ENCODE measurements around the gene ZBTB49. TPM values are rescaled to one million over a fixed set of nuclear protein-coding genes. Genes with fewer than 3 reads are reported as not detected.

ZBTB49 gene
- total and polyA plus RNA-seq, 7 donors, result 0.69 to 6.2 (median 4.1) TPM

DNA sequence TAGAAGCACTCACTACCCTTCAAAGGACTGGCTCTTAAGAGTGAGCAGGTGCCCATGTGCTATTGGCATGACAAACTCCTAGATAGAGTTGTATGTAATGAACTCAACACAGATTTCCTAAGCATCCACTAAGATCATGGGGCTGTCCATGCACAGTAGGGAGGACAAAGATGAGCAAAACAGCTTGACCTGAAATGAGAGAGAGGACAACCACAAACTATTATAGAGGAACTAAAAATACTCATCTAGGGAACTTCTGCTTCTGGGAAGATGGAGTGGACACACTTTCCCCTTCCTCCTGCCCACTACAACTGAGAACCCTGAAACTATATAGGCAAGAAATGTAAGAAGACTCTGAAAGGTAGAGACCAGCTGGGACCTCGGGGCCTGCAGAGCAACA is 21.3 kb upstream of the ZBTB49 start:
- no peaks in the 10 kb centered on the region for H3K27me3 ChIP-seq
- intact Hi-C loops (cut with DNase I), result no loop called here
- H3K4me3 ChIP-seq, result no peak overlapping the region
- 84 to 89% methylated on average over 1 of the region's 1 CpG for WGBS, 2 donors
- TF ChIP-seq, protein P1, sequence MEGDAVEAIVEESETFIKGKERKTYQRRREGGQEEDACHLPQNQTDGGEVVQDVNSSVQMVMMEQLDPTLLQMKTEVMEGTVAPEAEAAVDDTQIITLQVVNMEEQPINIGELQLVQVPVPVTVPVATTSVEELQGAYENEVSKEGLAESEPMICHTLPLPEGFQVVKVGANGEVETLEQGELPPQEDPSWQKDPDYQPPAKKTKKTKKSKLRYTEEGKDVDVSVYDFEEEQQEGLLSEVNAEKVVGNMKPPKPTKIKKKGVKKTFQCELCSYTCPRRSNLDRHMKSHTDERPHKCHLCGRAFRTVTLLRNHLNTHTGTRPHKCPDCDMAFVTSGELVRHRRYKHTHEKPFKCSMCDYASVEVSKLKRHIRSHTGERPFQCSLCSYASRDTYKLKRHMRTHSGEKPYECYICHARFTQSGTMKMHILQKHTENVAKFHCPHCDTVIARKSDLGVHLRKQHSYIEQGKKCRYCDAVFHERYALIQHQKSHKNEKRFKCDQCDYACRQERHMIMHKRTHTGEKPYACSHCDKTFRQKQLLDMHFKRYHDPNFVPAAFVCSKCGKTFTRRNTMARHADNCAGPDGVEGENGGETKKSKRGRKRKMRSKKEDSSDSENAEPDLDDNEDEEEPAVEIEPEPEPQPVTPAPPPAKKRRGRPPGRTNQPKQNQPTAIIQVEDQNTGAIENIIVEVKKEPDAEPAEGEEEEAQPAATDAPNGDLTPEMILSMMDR (IDR thresholded peaks at IDR 0.05), result no peak
- TF ChIP-seq POLR2A (IDR thresholded peaks at IDR 0.05) (no peak), POLR2AphosphoS5 (IDR thresholded peaks at IDR 0.05) (no peak), EP300 (IDR thresholded peaks at IDR 0.05) (no peak)
- H3K4me1 ChIP-seq, result no peaks in the 10 kb centered on the region
- H3K9me3 ChIP-seq, result no peaks in the 10 kb centered on the region
- no peak for DNase-seq
- peaks cover 0 to 64% (median 12%) of the 10 kb centered on the region in 4 donors for H3K36me3 ChIP-seq
- peak overlapping the region in 1 of 4 donors; percentile 18 for H3K27ac ChIP-seq

DNA sequence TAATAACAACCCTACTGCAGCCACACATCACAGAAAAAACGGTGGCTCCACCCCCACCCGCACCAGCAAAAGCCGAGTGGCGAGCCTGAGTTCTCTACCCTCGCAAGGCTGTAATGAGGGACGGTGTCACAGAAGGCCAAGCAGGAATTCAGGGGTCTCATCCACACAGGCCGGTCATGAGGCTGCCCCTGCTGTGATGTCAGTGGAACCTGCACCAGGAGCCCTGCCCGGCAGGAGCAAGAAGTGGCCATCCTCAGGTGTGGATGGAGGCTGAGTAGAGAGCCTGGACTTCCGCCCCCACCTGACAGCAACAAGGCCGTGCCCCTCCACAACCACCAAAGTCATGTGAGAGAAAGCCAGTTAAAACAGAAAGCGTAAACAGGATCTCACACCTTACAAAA is 20.7 kb upstream of the ZBTB49 start:
- Histone ChIP-seq H3K4me3 (no peak overlapping the region), H3K27me3 (no peaks in the 10 kb centered on the region), H3K9me3 (no peaks in the 10 kb centered on the region), H3K27ac (peak overlapping the region in 1 of 4 donors; percentile 18), H3K36me3 (peaks cover 5 to 70% (median 17%) of the 10 kb centered on the region in 4 donors), H3K4me1 (no peaks in the 10 kb centered on the region)
- no peak for DNase-seq
- WGBS, 2 donors, result 86 to 90% methylated on average over 11 of the region's 11 CpGs
- TF ChIP-seq POLR2AphosphoS5 (IDR thresholded peaks at IDR 0.05) (no peak), EP300 (IDR thresholded peaks at IDR 0.05) (no peak), POLR2A (IDR thresholded peaks at IDR 0.05) (no peak)
- TF ChIP-seq, protein P1 (IDR thresholded peaks at IDR 0.05), result no peak
- intact Hi-C loops (cut with DNase I), result no loop called here

DNA sequence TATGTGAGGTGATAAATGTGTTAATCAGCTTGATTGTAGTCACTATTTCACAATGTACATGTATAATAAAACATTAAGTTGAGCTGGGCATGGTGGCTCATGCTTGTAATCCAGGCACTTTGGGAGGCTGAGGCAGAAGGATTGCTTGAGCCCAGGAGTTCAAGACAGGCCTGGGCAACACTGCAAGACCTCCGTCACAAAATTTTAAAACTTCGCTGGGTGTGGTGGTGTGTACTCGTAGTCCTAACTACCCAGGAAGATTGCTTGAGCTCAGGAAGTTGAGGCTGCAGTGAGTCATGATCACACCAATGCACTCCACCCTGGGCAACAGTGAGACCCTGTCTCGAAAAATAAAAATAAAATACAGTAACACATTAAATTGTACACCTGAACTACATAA is 20.2 kb upstream of the ZBTB49 start:
- Histone ChIP-seq H3K9me3 (no peaks in the 10 kb centered on the region), H3K36me3 (peaks cover 10 to 75% (median 21%) of the 10 kb centered on the region in 4 donors), H3K27me3 (no peaks in the 10 kb centered on the region), H3K4me1 (no peaks in the 10 kb centered on the region), H3K27ac (no peak overlapping the region), H3K4me3 (no peak overlapping the region)
- intact Hi-C loops (cut with DNase I), result no loop called here
- DNase-seq, result no peak
- TF ChIP-seq POLR2A (IDR thresholded peaks at IDR 0.05), result no peak
- TF ChIP-seq, protein P1 (IDR thresholded peaks at IDR 0.05), result no peak
- TF ChIP-seq POLR2AphosphoS5 (IDR thresholded peaks at IDR 0.05), result no peak
- TF ChIP-seq EP300 (IDR thresholded peaks at IDR 0.05), result no peak
- whole genome bisulfite sequencing, 2 donors, result 81 to 85% methylated on average over 4 of the region's 4 CpGs

DNA sequence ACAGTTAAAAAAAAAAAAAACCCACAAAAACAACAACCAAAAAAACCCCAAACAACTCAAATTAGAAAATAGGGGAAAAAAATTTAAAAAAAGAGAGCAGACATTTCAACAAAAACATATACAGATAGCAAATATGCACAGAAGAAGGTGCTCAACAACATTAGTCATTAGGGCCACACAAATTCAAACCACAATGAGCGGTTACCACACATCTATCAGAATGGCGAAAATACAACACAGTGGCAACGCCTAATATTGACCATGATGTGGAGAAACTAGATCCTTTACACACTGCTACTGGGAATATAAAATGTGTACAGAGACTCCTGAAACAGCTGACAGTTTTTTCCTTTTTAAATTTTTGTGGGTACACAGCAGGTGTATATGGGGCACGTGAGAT is 19.5 kb upstream of the ZBTB49 start:
- no peaks in the 10 kb centered on the region for H3K9me3 ChIP-seq
- DNase-seq, result no peak
- no peak overlapping the region for H3K4me3 ChIP-seq
- no peaks in the 10 kb centered on the region for H3K27me3 ChIP-seq
- intact Hi-C loops (cut with DNase I), result no loop called here
- WGBS, 2 donors, result 80 to 83% methylated on average over 4 of the region's 4 CpGs
- no peak for TF ChIP-seq POLR2AphosphoS5 (IDR thresholded peaks at IDR 0.05)
- no peak for TF ChIP-seq POLR2A (IDR thresholded peaks at IDR 0.05)
- TF ChIP-seq, protein P1 (IDR thresholded peaks at IDR 0.05), result no peak
- TF ChIP-seq EP300 (IDR thresholded peaks at IDR 0.05), result no peak
- H3K27ac ChIP-seq, result no peak overlapping the region
- no peaks in the 10 kb centered on the region for H3K4me1 ChIP-seq
- H3K36me3 ChIP-seq, result peaks cover 10 to 82% (median 22%) of the 10 kb centered on the region in 4 donors

DNA sequence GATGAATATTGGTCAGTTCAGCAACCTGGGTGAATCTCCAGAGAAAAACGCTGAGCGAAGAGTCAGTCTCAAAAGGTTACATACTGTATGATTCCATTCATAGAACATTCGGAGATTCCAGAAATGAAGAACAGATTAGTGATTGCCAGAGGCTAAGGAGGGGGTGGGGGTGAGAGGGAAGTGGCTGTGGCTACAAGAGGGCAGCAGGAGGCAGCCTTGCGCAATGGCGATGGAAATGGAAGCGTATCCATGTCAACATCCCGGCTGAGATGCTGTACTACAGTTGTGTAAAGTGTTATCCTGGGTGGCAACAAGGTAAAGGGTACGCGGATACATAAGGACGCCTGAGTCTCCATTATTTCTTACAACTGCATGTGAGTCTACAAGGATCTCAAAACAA is 18.1 kb upstream of the ZBTB49 start:
- H3K27me3 ChIP-seq, result no peaks in the 10 kb centered on the region
- DNase-seq, result no peak
- no peaks in the 10 kb centered on the region for H3K9me3 ChIP-seq
- WGBS, 2 donors, result 86 to 91% methylated on average over 10 of the region's 10 CpGs
- H3K4me1 ChIP-seq, result no peaks in the 10 kb centered on the region
- intact Hi-C loops (cut with DNase I), result no loop called here
- peaks cover 15 to 89% (median 24%) of the 10 kb centered on the region in 4 donors for H3K36me3 ChIP-seq
- no peak overlapping the region for H3K4me3 ChIP-seq
- TF ChIP-seq EP300 (IDR thresholded peaks at IDR 0.05) (no peak), POLR2A (IDR thresholded peaks at IDR 0.05) (no peak), POLR2AphosphoS5 (IDR thresholded peaks at IDR 0.05) (no peak)
- TF ChIP-seq, protein P1 (IDR thresholded peaks at IDR 0.05), result no peak
- H3K27ac ChIP-seq, result no peak overlapping the region

Data from sigmoid colon (tissue), 7 donors.